Liver (tissue), 9 donors: ENCODE measurements around the gene CNKSR3. TPM values are rescaled to one million over a fixed set of nuclear protein-coding genes. Genes with fewer than 3 reads are reported as not detected.

ENCODE experiments used
- DNase-seq: peaks from one replicate; pipeline ENCODE4 v3.0.0-alpha.2; 2017; ENCODE audit warnings: low spot score
- H3K27ac ChIP-seq, 2 donors: one replicate each; pipeline ENCODE4 v1.7.0; 2013; ENCODE audit warnings: inconsistent platforms in 2 of 2, low read length in 2 of 2, control low read depth in 1 of 2, low read depth in 1 of 2, mild to moderate bottlenecking in 1 of 2
- H3K27me3 ChIP-seq, 4 donors: one replicate each; pipeline versions ENCODE4 v1.6.1 to v1.7.0; 2013; ENCODE audit warnings: low read length in 3 of 4, inconsistent platforms in 1 of 4, mild to moderate bottlenecking in 1 of 4, moderate library complexity in 1 of 4; ENCODE audit not compliant: control insufficient read depth in 4 of 4, insufficient read depth in 4 of 4
- H3K36me3 ChIP-seq, 4 donors: one replicate each; pipeline versions ENCODE4 v1.6.1 to v1.7.0; 2013; ENCODE audit warnings: low read length in 3 of 4, mild to moderate bottlenecking in 3 of 4, low read depth in 1 of 4, moderate library complexity in 1 of 4; ENCODE audit not compliant: control insufficient read depth in 4 of 4, insufficient read depth in 3 of 4
- H3K4me1 ChIP-seq, 4 donors: one replicate each; pipeline versions ENCODE4 v1.6.1 to v1.7.0; 2013; ENCODE audit warnings: low read length in 3 of 4, mild to moderate bottlenecking in 3 of 4, moderate library complexity in 1 of 4; ENCODE audit not compliant: control insufficient read depth in 4 of 4, insufficient read depth in 4 of 4
- H3K4me3 ChIP-seq, 3 donors: one replicate each; pipeline versions ENCODE4 v1.6.1 to v1.7.0; 2013; ENCODE audit warnings: low read length in 3 of 3, control low read depth in 1 of 3, low read depth in 1 of 3, mild to moderate bottlenecking in 1 of 3
- H3K9ac ChIP-seq, 2 donors: one replicate each; pipeline ENCODE4 v1.7.0; 2013; ENCODE audit warnings: low read length in 2 of 2, mild to moderate bottlenecking in 2 of 2, moderate library complexity in 2 of 2, control low read depth in 1 of 2, low read depth in 1 of 2
- H3K9me3 ChIP-seq, 4 donors: one replicate each; pipeline versions ENCODE4 v1.6.1 to v1.7.0; 2013; ENCODE audit warnings: low read length in 3 of 4; ENCODE audit not compliant: control insufficient read depth in 4 of 4
- ATF3 ChIP-seq: IDR thresholded peaks from 2 replicates; pipeline ENCODE4 v1.6.1; 2016; ENCODE audit warnings: antibody characterized with exemption
- CTCF ChIP-seq: fragments of 150-350 bp; IDR thresholded peaks from 2 replicates; pipeline ENCODE4 v1.5.1; 2017; ENCODE audit warnings: improper control_type of control experiment, low read depth, low read length; ENCODE audit not compliant: missing input control
- EGR1 ChIP-seq, 2 donors: IDR thresholded peaks; 2 replicates each; pipeline ENCODE4 v1.6.1; 2016 to 2018; ENCODE audit warnings: antibody characterized with exemption in 2 of 2, low read depth in 2 of 2
- FOXA1 ChIP-seq: IDR thresholded peaks from 2 replicates; pipeline ENCODE4 v1.6.1; 2016; ENCODE audit warnings: antibody characterized with exemption
- FOXA2 ChIP-seq: IDR thresholded peaks from 2 replicates; pipeline ENCODE4 v1.6.1; 2016; ENCODE audit warnings: antibody characterized with exemption
- GABPA ChIP-seq, 2 donors: IDR thresholded peaks in 1 of 2; conservative IDR thresholded peaks in 1 of 2; 2 replicates each; pipeline ENCODE4 v1.6.1; 2016; ENCODE audit warnings: antibody characterized with exemption in 2 of 2, mild to moderate bottlenecking in 1 of 2, moderate library complexity in 1 of 2
- HNF4A ChIP-seq, 2 donors: conservative IDR thresholded peaks; 2 replicates each; pipeline ENCODE4 v1.6.1; 2016; ENCODE audit warnings: antibody characterized with exemption in 2 of 2, mild to moderate bottlenecking in 2 of 2
- HNF4G ChIP-seq: IDR thresholded peaks from 2 replicates; pipeline ENCODE4 v1.6.1; 2016; ENCODE audit warnings: antibody characterized with exemption
- JUND ChIP-seq, 2 donors: IDR thresholded peaks; 2 replicates each; pipeline ENCODE4 v1.6.1; 2016; ENCODE audit warnings: antibody characterized with exemption in 2 of 2
- MAX ChIP-seq: IDR thresholded peaks from 2 replicates; pipeline ENCODE4 v1.6.1; 2016; ENCODE audit warnings: antibody characterized with exemption
- NR2F2 ChIP-seq: IDR thresholded peaks from 2 replicates; pipeline ENCODE4 v1.6.1; 2016; ENCODE audit warnings: antibody characterized with exemption
- RAD21 ChIP-seq, 2 donors: IDR thresholded peaks; 2 replicates each; pipeline ENCODE4 v1.6.1; 2016; ENCODE audit warnings: antibody characterized with exemption in 2 of 2, mild to moderate bottlenecking in 2 of 2
- RXRA ChIP-seq, 2 donors: IDR thresholded peaks; 2 replicates each; pipeline ENCODE4 v1.6.1; 2017 to 2018; ENCODE audit warnings: antibody characterized with exemption in 2 of 2, mild to moderate bottlenecking in 1 of 2
- SP1 ChIP-seq: IDR thresholded peaks from 2 replicates; pipeline ENCODE4 v1.6.1; 2018; ENCODE audit warnings: antibody characterized with exemption, mild to moderate bottlenecking
- TAF1 ChIP-seq: conservative IDR thresholded peaks from 2 replicates; pipeline ENCODE4 v1.6.1; 2016; ENCODE audit warnings: antibody characterized with exemption, mild to moderate bottlenecking
- YY1 ChIP-seq: IDR thresholded peaks from 2 replicates; pipeline ENCODE4 v1.6.1; 2016; ENCODE audit warnings: antibody characterized with exemption, mild to moderate bottlenecking
- ZBTB33 ChIP-seq: IDR thresholded peaks from 2 replicates; pipeline ENCODE4 v1.6.1; 2016; ENCODE audit warnings: antibody characterized with exemption
- WGBS: extraction: QIAGEN DNeasy Blood & Tissue Kit; methylation state at CpG from one replicate; pipeline ENCODE4 v1.1.7; 2013; 5-methylcytosine and 5-hydroxymethylcytosine counted together
- polyA plus RNA-seq, 2 donors: library from polyadenylated mRNA; stranded (reverse) in 1 of 2; unstranded in 1 of 2; fragments of 200-250 nt in 1 of 2; fragments of >200 nt in 1 of 2; fragmentation: Nextera tagmentation in 1 of 2; extraction: Ambion mirVana in 1 of 2; gene quantifications; one replicate each; pipeline versions ENCODE4 v1.2.1 to v1.2.3, GENCODE V29; 2013 to 2015
- total RNA-seq, 2 donors: library from RNA; depleted of rRNA; stranded (reverse); fragments of >200 nt; gene quantifications; one replicate each; pipeline ENCODE4 v1.2.3, GENCODE V29; 2014
- TF ChIP-seq, protein P1 (sequence below): IDR thresholded peaks from 2 replicates; pipeline ENCODE4 v1.6.1; 2016; ENCODE audit warnings: antibody characterized with exemption, mild to moderate bottlenecking
- donor health status: healthy.
- donor health status: healthy.
- donor health status: healthy.
- donor health status: healthy.
- donor health status: healthy.

The CNKSR3 gene
- total and polyA plus RNA-seq, 4 donors = 6.4 to 22.7 (median 15.0) TPM

DNA sequence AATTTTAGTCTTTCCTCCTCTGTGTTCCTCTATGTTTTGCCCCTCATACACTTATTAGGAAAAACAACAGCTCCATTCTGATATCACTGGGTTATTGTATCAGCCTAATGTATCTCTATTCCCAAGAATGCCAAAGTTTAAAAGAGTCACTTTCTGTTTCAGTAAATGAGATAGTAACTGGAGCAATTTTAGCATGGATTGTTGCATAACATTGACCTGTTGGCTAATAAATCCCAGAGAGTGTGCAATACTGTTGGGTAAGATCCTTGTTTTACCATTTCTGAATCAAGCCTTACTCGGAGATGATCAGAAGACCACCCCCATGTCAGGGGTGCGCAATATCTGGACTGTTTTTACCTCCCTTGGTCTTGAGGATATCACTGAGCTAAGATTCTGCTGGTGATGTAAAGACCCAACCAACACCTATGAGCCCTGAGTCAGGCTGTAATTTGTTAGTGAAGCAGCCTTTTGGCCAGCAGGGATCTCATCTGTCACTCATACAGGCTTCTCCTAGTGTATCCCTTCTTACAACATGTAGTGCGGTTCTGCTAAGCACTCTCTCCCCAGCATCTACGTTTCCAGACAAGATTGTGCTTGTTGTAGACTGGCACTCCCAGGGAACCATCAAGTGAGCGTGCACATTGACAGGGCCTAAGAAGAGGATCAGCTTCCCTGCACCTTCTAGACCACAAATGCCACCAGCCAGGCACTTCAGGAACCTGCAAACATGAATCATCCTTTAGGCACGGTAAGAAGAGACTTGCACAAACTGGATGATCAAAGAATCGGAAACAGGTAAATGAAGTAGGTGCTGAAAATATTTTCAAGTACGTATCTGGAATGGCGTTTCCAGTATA lies 142.4 kb downstream of the CNKSR3 start:
- Histone ChIP-seq H3K4me3 (no peak overlapping the region), H3K27ac (peak overlapping the region; percentile 29 to 70), H3K9ac (no peak overlapping the region), H3K4me1 (peaks cover 2 to 11% (median 3%) of the 10 kb centered on the region in 4 donors), H3K27me3 (no peaks in the 10 kb centered on the region), H3K36me3 (no peaks in the 10 kb centered on the region), H3K9me3 (no peaks in the 10 kb centered on the region)
- TF ChIP-seq ZBTB33 (peak; percentile 68), TAF1 (no peak), JUND (IDR thresholded peaks at IDR 0.05) (peak; percentile 67 to 83), HNF4A (conservative IDR thresholded peaks at IDR 0.05) (peak; percentile 85 to 90), ATF3 (peak; percentile 89), FOXA2 (no peak), GABPA (IDR thresholded peaks at IDR 0.05 in 1 of 2, conservative IDR thresholded peaks at IDR 0.05 in 1 of 2) (no peak), EGR1 (IDR thresholded peaks at IDR 0.05; ENCODE audit: low read depth in 2 of 2) (no peak), RAD21 (IDR thresholded peaks at IDR 0.05) (peak; percentile 25 to 53), CTCF (no peak), MAX (no peak), SP1 (peak; percentile 61), FOXA1 (no peak), HNF4G (peak; percentile 62), YY1 (peak; percentile 49), NR2F2 (peak; percentile 75), RXRA (IDR thresholded peaks at IDR 0.05) (peak; percentile 47 to 73)
- TF ChIP-seq, protein P1, sequence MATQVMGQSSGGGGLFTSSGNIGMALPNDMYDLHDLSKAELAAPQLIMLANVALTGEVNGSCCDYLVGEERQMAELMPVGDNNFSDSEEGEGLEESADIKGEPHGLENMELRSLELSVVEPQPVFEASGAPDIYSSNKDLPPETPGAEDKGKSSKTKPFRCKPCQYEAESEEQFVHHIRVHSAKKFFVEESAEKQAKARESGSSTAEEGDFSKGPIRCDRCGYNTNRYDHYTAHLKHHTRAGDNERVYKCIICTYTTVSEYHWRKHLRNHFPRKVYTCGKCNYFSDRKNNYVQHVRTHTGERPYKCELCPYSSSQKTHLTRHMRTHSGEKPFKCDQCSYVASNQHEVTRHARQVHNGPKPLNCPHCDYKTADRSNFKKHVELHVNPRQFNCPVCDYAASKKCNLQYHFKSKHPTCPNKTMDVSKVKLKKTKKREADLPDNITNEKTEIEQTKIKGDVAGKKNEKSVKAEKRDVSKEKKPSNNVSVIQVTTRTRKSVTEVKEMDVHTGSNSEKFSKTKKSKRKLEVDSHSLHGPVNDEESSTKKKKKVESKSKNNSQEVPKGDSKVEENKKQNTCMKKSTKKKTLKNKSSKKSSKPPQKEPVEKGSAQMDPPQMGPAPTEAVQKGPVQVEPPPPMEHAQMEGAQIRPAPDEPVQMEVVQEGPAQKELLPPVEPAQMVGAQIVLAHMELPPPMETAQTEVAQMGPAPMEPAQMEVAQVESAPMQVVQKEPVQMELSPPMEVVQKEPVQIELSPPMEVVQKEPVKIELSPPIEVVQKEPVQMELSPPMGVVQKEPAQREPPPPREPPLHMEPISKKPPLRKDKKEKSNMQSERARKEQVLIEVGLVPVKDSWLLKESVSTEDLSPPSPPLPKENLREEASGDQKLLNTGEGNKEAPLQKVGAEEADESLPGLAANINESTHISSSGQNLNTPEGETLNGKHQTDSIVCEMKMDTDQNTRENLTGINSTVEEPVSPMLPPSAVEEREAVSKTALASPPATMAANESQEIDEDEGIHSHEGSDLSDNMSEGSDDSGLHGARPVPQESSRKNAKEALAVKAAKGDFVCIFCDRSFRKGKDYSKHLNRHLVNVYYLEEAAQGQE = no peak
- DNase-seq = no peak
- 80% methylated on average over 9 of the region's 9 CpGs for WGBS
